GM19452 (cell line): Measurements from ENCODE around the gene LMF2.

ENCODE experiments used
- ATAC-seq: cut with Tn5 transposase; IDR thresholded peaks from one replicate; pipeline ENCODE4 v1.9.1; 2021; ENCODE audit not compliant: unreplicated experiment

The LMF2 gene

GRCh38 chr22:50483106-50483505 lies 24.4 kb downstream of the LMF2 start:
- no peak for ATAC-seq

DNA sequence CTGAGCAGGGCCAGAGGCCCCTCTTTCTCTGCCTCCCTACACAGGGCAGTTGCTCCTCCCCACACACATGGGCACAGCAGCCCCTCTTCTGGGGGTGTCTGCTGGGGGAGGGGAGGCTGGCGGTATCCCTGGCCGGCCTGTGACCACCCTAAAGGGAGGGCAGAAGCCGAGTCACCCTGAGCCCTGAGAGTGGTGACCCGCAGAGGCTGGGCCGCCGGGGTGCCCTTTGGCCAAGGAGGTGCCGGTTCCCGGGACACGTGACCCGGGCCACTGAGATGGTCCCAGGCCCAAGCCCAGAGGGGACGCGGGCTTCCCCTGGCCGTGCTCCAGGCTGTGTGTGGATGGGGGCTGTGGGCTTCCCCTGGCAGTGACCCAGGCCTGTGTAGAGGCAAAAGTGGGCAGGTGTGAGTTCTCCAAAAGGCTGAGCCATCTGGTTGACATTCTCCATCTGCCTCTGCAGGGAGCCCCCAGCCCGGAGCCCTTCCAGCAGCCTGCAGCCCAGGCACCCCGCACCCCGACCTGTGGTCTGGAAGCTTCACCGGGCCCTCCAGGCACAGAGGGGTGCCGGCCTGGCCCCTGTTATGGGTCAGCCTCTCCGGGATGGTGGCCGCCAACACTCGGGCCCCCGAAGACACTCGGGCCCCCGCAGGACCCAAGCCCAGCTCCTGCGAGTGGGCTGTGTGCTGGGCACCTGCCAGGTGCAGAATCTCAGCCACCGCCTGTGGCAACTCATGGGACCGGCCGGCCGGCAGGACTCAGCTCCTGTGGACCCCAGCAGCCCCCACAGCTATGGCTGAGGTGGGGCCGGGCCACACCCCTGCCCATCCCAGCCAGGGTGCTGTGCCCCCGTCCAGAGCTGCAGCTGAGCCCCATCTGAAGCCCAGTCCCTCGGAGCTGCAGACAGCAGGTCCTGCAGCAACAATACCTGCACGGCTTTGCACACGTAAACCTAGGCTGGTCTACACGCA lies 25.1 kb downstream of the LMF2 start:
- ATAC-seq = no peak

DNA sequence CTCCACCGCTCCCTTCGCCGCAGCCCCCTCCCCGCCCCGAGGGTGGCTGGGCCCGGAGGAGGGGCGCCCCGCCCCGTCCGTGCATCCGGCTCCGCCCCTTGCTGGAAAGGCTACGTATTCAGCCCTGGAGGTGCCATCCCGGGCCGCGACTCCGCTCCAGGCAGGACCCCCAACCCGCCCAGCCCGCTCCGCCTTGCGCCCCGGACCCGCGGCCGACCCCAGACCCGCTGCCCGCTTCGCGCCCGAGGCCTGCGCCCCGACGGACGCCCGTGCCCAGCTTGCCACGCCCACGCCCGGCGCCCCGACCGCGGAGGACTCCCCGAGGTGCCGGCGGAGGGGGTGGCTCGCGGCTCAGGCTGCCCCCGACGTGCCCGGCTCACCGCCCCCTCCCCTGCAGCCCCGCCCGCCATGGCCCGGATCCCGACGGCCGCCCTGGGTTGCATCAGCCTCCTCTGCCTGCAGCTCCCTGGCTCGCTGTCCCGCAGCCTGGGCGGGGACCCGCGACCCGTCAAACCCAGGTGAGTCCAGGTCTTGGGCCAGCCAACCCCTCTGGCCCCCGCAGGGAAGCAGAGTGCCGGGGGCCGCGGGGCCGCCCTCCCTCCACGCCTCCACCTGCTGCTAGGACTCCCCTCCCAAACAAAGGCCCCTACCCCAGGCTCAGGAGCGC lies 25.9 kb downstream of the LMF2 start, which contains the start of gene ADM2:
TSS of gene ADM2 (plus strand) at position 104 of the 667 bp plus-strand sequence. CDS start at position 409, 305 bp downstream.
- no peak for ATAC-seq

- no peak for ATAC-seq
Observed at GRCh38 chr22:50481045-50481439, 26.5 kb downstream of the LMF2 start.

- no peak for ATAC-seq
Observed at GRCh38 chr22:50479721-50480120, 27.8 kb downstream of the LMF2 start.

GRCh38 chr22:50477923-50478322 lies 29.6 kb downstream of the LMF2 start:
- no peak for ATAC-seq

- no peak for ATAC-seq
Observed at GRCh38 chr22:50476868-50477267, 30.6 kb downstream of the LMF2 start.

DNA sequence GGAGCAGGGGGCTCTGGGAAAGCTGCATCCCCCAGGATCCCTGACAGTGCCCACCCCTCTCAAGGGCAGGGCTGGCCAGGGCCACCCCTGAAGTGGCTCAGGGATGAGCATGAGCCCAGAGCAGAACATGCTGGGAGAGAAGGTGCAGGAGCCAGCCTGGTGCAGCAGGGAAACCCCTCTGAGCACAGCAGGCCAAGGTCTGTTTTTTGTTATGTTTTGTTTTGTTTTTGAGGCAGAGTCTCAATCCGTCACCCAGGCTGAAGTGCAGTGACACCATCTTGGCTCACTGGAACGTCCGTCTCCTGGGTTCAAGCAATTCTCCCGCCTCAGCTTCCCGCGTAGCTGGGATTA lies 31.9 kb downstream of the LMF2 start:
- no peak for ATAC-seq

GRCh38 chr22:50474710-50475651 lies 32.5 kb downstream of the LMF2 start, which contains the start of gene SBF1:
SBF1 (minus strand) TSS chr22:50475035; CDS start chr22:50474840, 195 bp downstream.
- peak; percentile 67 for ATAC-seq

DNA sequence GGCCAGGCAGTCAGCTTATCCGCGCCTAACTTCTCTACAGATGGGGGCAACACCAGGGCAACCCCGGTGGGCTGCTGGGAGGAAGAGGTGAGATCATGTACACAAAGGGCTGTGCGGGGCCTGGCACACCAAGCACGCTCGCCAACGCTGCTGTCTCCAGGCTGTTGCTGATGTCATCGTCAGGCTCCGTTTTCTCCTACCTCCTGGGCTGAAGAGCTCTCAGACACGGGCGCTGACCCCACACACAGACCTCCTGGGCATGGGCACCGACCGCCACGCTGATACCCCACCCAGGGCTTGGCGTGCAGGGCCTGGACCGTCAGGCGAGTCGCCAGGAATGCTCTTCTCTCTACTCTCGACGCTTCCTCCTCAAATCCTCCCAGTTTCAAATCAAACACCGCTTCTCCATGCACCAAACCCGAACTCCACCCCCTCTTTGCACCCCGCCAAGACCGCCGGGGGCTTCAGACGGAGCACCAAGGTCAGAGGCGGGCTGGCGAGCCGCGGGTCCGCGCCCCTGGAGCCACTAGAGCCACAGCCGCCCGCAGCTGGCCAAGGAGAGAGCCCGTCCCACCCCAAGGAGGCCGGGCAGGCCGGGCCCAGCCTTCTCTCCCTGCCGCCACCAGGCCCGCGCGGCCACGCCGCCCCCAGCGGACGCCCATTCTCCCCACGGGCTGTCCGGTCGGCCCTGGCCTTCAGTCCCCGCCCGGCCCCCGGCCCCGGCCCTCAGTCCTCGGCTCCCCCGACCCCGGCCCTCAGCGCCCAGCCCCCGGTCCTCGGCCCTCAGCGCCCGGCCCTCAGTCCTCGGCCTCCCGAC lies 33.4 kb downstream of the LMF2 start:
- ATAC-seq = no peak

DNA sequence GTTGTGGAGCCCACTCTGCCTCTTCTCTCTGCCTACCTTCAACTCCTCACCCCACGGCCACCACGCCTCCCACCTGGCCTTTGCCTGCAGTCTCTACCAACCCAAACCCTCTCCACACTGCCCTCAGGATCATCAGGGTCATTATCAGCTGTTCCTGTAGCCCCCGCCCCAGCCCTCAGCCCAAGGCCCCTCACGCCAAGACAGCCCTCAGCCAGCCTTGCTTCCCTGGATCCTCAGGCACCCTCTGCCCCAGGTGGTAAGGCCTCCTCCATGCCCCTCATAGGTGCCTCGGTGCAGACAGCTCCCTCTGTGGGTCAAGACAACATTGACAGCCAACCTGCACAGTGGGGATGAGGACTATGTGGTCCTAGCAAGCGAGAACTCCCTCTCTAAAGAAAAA lies 34.4 kb downstream of the LMF2 start:
- ATAC-seq = no peak

DNA sequence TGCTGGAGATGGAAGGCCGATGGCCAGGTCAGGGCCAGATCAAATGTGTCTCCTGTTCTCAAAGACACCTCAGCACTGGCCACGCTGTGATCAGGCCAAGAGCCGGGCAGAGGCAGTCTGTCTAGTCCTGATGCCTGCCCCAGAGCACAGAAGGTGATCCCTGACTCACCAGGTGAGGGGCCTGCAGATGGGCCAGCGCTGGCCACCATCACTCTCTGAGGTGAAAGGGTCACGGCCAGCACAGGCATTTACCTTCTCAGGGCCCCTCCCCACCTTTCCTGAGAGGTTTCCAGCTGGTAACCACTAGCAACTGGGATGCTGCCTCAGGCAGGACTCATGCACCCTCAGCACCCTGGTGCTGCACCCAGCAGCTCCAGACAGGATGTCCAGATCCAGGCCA lies 35.5 kb downstream of the LMF2 start:
- no peak for ATAC-seq

DNA sequence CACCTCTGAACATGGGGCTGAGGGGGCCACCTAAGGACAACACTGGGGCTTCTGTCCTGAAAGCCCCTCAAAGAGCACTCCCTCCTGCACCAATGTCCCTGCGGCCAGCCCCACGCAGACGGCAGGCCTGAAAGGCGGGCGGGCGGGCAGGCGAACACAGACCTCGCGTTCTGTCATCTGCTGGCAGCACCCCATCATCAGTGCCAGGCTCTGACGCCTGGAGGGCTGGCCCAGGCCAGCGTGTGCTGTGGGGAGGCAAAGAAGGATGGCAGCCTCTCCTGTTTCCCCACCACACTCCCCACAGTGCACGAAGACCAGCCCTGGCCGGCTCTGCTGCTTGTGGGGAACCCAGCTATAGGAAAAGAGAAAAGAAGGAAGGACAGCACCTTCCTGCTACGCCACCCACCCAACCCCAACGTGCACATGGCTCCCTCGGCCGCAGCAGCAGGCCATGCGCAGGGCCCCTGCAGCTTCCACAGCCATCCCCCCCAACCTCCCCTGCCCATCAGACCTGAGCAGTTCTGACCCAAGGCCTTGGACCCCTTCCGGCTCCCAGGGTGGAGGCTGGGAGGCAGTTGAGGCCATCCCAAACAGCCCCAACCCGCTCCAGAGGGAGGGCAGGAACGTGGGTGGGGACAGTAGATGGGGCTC lies 36.2 kb downstream of the LMF2 start:
- ATAC-seq = no peak

- no peak for ATAC-seq
Observed at GRCh38 chr22:50470491-50470890, 37.0 kb downstream of the LMF2 start.

DNA sequence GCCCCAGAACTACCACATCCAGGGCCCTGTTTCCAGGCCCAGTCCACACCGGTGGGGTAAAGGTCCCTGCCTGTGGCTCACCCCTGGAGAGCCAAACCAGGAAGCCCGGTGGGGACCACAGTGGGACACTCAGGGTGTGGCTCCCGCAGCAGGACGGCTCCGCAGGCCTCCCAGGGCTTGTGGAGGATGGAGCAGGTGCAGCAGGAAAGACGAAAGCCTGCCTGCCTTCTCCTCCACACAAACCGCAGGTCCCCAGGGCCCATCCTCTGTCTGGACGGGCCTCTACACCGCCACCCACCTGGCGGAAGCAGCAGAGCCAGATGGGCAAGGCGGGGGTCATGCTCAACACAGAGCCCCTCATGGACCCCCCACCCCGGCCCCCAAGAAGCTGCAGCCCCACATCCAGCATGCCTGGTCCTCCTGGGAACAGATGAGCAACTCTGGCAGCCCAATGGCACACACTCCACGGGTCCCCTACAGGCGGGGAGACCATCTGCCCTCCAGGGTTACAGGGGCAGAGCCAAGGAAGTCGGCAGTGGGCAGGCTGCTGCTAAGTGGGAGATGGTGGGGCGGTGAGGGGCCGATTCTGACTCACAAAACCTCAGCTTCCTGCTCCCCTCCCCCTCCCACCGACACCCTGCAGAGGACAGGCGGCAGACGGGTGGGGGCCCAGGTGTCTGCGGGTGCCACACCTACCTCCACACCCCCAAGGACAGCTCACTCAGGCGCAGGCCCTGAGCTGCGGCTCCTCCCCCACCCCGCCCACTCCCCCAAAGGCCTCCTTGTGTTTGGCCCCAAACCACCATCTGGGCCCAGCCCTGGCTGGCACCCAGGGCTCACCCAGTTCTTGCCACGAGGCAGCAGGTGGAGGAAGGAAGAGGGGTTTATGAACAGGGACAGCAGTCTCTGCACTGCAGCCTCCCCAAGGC lies 37.9 kb downstream of the LMF2 start:
- ATAC-seq = peak; percentile 62

DNA sequence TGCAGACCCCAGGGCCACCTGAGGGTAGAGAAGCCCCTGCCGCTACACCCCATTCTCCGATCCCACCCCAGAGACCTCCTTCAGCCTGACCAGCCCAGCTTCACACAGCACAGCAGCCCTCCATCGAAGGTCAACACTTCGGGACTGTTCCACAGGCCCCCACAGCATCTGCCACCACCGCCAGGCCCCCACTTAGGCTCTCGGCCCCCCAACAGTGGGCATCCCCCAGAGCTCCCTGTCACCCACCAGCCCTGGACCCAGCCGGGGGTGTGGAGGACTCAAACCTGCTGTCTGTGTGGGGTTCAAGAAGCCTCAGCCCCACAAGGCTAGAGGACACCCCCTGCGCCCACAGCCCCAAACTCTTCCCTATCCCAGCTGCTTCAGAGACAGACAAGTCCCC lies 38.9 kb downstream of the LMF2 start:
- ATAC-seq = no peak

DNA sequence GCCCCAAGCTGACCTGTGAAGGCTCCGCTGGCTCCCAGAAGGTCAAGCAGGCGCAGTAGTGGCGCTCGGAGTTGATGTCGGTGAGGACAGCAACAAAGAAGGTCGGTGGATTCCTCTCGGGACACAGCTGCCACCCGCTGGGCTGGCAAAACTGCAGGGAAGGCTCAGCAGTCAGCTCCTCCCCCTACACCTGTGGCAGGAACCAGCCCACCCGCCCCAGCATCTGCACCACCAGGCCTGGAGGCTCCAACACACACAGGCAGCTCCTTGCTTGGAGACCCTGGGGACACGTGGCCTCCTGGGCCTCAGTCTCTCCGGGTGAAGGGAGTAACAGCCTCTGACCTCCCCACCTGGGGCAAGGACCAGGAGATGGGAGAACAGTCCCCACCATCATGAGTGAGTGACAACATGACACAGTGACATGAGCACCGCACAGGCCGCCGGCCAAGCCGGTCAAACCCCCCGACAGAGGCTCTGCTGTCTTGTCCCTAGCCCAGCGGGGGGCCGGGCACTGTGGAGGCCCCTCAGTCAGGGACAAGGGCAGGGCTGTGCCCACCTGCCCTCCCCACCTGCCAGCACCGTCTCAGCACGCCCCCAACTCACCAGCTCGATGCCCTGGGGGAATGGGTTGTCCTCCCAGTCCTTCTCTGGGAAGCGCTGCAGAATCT lies 39.6 kb downstream of the LMF2 start:
- ATAC-seq = no peak

DNA sequence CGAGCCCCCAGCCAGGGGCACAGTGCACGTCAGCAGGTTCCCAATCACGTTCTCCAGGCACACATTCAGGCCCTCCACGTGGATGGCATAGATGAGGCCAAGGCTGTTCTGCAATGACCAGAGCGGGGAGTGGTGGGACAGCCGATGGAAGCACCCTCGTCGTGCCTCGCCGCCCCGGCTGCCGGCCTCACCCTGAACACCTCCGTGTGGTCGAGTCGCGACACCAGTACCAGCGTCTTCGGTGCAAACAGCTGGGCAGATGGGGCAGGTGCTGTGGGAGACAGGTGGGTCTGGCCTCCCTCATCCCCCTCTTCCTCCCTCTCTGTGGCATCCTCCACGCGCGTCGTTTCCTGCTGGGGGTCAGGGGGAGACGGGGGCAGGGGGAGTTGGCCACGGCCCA lies 40.2 kb downstream of the LMF2 start:
- no peak for ATAC-seq
